Heart left ventricle (tissue), 13 donors: ENCODE results near the gene TIPARP.

Experiments
- CTCF ChIP-seq, 12 donors: fragments of 200-600 bp; sonication (generic) in 4 of 12; IDR thresholded peaks; one replicate each; pipeline versions ENCODE4 v1.5.0 to v1.8.0; 2018 to 2022; ENCODE audit warnings: antibody characterized with exemption in 12 of 12, mild to moderate bottlenecking in 5 of 12
- POLR2A ChIP-seq, 2 donors: fragments of 450-650 bp; IDR thresholded peaks; one replicate each; pipeline ENCODE4 v1.6.1; 2017; ENCODE audit warnings: antibody characterized with exemption in 2 of 2, mild to moderate bottlenecking in 2 of 2, moderate library complexity in 2 of 2
- donor health status: ischemic (EF 13 %, LVEDD 7.1; RV severe dilation, severe dysfunction).
- donor health status: DM: no; HTN: yes; CAD: no.
- donor health status: DM: no; HTN: no; CAD: no.
- donor health status: ischemic (EF 25% LVEDD 6.9; RV normal size, moderate dysfunction).
- donor health status: ischemic (EF 25% LVEDD 5.7; RV mildly dilated, moderate dysfunction).
- donor health status: ischemic (EF 35%, LVEDD 5.7; RV mildly dilated, moderate dysfunction).
- donor health status: nonischemic (EF 11% LVEDD 7.7; RV severe dilation, severe dysfunction).
- donor health status: DM: yes; HTN: yes; CAD: no.
- donor health status: PGD.
- donor health status: ischemic (EF 29% LVEDD 5.4; RV normal size, mild dysfunction).
- donor health status: nonischemic (EF 23%, LVEDD 6.1; RV moderate dilation, normal function).

- TF ChIP-seq POLR2A (IDR thresholded peaks at IDR 0.05): no peak
- TF ChIP-seq CTCF (IDR thresholded peaks at IDR 0.05): no peak
Observed at GRCh38 chr3:156681002-156681401, 6.6 kb downstream of the TIPARP start.
